ENCODE data around the gene SSU72. TPM values are rescaled to one million over a fixed set of nuclear protein-coding genes. Genes with fewer than 3 reads are reported as not detected.

SSU72 gene
- polyA plus RNA-seq, 1 donor (not counting 4 experiments of a cell fraction or from before 2014, with no cell fraction given), result 79.7 TPM

DNA sequence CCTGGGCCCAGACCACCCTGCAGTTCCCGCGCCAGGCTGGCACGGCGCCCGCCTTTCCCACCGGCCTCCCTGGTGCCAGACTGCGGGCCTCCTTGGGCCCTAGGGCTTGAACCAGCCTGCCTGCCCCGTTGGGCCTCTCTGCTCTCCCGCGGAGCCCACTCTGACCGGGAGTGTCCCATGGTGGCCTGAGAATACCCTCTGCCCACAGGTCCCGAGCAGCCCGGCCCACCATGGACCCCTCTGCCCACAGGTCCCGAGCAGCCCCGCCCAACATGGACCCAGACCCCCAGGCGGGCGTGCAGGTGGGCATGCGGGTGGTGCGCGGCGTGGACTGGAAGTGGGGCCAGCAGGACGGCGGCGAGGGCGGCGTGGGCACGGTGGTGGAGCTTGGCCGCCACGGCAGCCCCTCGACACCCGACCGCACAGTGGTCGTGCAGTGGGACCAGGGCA lies 48.5 kb upstream of the SSU72 start:
- no peaks in the 10 kb centered on the region for H3K36me3 ChIP-seq (ENCODE audit: control insufficient read depth in 2 of 2, extremely low read depth in 1 of 2, insufficient read depth in 2 of 2, low read length in 2 of 2)
- FAIRE-seq, result no peak
- H3K9ac ChIP-seq (ENCODE audit: control insufficient read depth, extremely low read depth, insufficient read depth, low read length), result no peak overlapping the region
- dilution Hi-C loops (cut with MboI; ENCODE audit: extremely low pct_ligation_motif_present, low sequenced_read_pairs), result no loop called here
- no peak overlapping the region for H3K4me3 ChIP-seq (ENCODE audit: control insufficient read depth in 2 of 3, extremely low read depth in 1 of 3, insufficient read depth in 2 of 3, low read depth in 1 of 3, low read length in 3 of 3)
- no peak for DNase-seq (ENCODE audit: low read depth, low spot score)
- H3K27ac ChIP-seq (ENCODE audit: control insufficient read depth, insufficient read depth, low read length), result no peak overlapping the region
- no peak overlapping the region for H2AFZ ChIP-seq (ENCODE audit: control insufficient read depth, low read length)
- H3K9me1 ChIP-seq (ENCODE audit: control insufficient read depth, extremely low read depth, insufficient read depth, low read length), result no peaks in the 10 kb centered on the region
- H3K4me2 ChIP-seq (ENCODE audit: control insufficient read depth, extremely low read depth, insufficient read depth, low read depth, low read length), result no peak overlapping the region
- H3K9me3 ChIP-seq (ENCODE audit: control insufficient read depth, low read depth, low read length), result no peaks in the 10 kb centered on the region
- no peaks in the 10 kb centered on the region for H3K79me2 ChIP-seq (ENCODE audit: control insufficient read depth, insufficient read depth, low read length)
- no peaks in the 10 kb centered on the region for H4K20me1 ChIP-seq (ENCODE audit: control insufficient read depth, extremely low read depth, insufficient read depth, low read length)
- peaks cover 9% of the 10 kb centered on the region for H3K4me1 ChIP-seq (ENCODE audit: control insufficient read depth, extremely low read depth, insufficient read depth, low read length)
- no peaks in the 10 kb centered on the region for H3K27me3 ChIP-seq (ENCODE audit: control insufficient read depth, extremely low read depth, insufficient read depth, low read length)
- TF ChIP-seq CTCF (optimal IDR thresholded peaks at IDR 0.05 in 1 of 3, IDR thresholded peaks at IDR 0.05 in 1 of 3, conservative IDR thresholded peaks at IDR 0.05 in 1 of 3; ENCODE audit: extremely low read depth in 1 of 3, insufficient read depth in 2 of 3, low read length in 3 of 3), result no peak
- no peak for TF ChIP-seq EZH2 (IDR thresholded peaks at IDR 0.05; ENCODE audit: low read length)

- H3K9me3 ChIP-seq (ENCODE audit: control insufficient read depth, low read depth, low read length), result no peaks in the 10 kb centered on the region
- no peak for FAIRE-seq
- H3K79me2 ChIP-seq (ENCODE audit: control insufficient read depth, insufficient read depth, low read length), result no peaks in the 10 kb centered on the region
- no peak overlapping the region for H3K27ac ChIP-seq (ENCODE audit: control insufficient read depth, insufficient read depth, low read length)
- no peaks in the 10 kb centered on the region for H3K27me3 ChIP-seq (ENCODE audit: control insufficient read depth, extremely low read depth, insufficient read depth, low read length)
- H3K9ac ChIP-seq (ENCODE audit: control insufficient read depth, extremely low read depth, insufficient read depth, low read length), result no peak overlapping the region
- H3K4me3 ChIP-seq (ENCODE audit: control insufficient read depth in 2 of 3, extremely low read depth in 1 of 3, insufficient read depth in 2 of 3, low read depth in 1 of 3, low read length in 3 of 3), result no peak overlapping the region
- H3K4me1 ChIP-seq (ENCODE audit: control insufficient read depth, extremely low read depth, insufficient read depth, low read length), result peaks cover 5% of the 10 kb centered on the region
- no peak for DNase-seq (ENCODE audit: low read depth, low spot score)
- H3K36me3 ChIP-seq (ENCODE audit: control insufficient read depth in 2 of 2, extremely low read depth in 1 of 2, insufficient read depth in 2 of 2, low read length in 2 of 2), result peaks cover 0 to 2% of the 10 kb centered on the region in 2 experiments
- H4K20me1 ChIP-seq (ENCODE audit: control insufficient read depth, extremely low read depth, insufficient read depth, low read length), result no peaks in the 10 kb centered on the region
- dilution Hi-C loops (cut with MboI; ENCODE audit: extremely low pct_ligation_motif_present, low sequenced_read_pairs), result no loop called here
- no peak overlapping the region for H3K4me2 ChIP-seq (ENCODE audit: control insufficient read depth, extremely low read depth, insufficient read depth, low read depth, low read length)
- H3K9me1 ChIP-seq (ENCODE audit: control insufficient read depth, extremely low read depth, insufficient read depth, low read length), result no peaks in the 10 kb centered on the region
- no peak for TF ChIP-seq CTCF (optimal IDR thresholded peaks at IDR 0.05 in 1 of 3, IDR thresholded peaks at IDR 0.05 in 1 of 3, conservative IDR thresholded peaks at IDR 0.05 in 1 of 3; ENCODE audit: extremely low read depth in 1 of 3, insufficient read depth in 2 of 3, low read length in 3 of 3)
- TF ChIP-seq EZH2 (IDR thresholded peaks at IDR 0.05; ENCODE audit: low read length), result no peak
- H2AFZ ChIP-seq (ENCODE audit: control insufficient read depth, low read length), result no peak overlapping the region
These were observed 48.1 kb upstream of the SSU72 start for GRCh38 chr1:1622788-1623094.

Measured in keratinocyte (primary cell).